HG02981 (cell line): ENCODE data around the gene PTPRN2.
"Not testable (repeated sequence)": the region's sequence is repeated elsewhere in the genome, so short reads cannot be mapped to it uniquely, and the experiment has no call there.

ENCODE experiments used
- ATAC-seq: cut with Tn5 transposase; IDR thresholded peaks from one replicate; pipeline ENCODE4 v1.9.1; 2021; ENCODE audit warnings: mild to moderate bottlenecking, moderate library complexity; ENCODE audit not compliant: unreplicated experiment

PTPRN2 gene

DNA sequence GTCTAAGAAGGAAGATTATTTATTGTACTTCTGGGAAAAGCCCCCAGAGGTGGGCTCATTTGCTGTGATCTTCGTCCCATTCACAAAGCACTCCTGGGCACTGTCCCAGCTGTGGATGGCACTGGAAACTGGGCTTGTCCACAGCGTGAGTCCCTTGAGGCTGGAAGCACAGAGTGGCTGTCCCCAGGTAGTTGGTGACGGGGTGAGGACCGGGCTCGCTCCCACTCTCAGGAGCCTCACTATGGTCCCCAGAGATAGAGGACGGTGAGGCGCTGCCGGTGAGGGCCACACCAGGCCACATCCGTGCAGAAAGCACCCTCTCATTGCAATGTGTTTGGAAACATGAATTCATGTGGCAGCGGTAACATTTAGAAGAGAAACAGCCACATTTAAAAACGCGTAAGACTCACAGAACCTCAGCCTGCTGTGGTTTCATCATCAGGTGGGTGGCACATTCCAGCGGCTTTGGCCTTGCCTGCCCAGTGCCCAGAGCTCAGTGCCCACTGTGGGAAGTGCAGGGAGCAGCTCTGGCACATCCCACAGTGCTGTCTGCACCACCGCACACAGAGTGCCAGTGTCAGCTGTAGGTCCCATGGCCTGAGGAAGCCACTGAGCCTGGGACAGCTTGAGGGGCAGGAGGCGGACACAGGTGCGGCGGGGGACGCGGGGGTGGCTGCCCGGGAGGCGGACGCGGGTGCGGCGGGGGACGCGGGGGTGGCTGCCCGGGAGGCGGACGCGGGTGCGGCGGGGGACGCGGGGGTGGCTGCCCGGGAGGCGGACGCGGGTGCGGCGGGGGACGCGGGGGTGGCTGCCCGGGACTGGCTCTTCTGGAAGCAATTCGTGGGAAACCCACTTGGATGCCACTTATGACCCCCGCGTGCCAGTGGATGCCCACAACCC, 801.0 kb downstream of the PTPRN2 start:
- no peak for ATAC-seq

DNA sequence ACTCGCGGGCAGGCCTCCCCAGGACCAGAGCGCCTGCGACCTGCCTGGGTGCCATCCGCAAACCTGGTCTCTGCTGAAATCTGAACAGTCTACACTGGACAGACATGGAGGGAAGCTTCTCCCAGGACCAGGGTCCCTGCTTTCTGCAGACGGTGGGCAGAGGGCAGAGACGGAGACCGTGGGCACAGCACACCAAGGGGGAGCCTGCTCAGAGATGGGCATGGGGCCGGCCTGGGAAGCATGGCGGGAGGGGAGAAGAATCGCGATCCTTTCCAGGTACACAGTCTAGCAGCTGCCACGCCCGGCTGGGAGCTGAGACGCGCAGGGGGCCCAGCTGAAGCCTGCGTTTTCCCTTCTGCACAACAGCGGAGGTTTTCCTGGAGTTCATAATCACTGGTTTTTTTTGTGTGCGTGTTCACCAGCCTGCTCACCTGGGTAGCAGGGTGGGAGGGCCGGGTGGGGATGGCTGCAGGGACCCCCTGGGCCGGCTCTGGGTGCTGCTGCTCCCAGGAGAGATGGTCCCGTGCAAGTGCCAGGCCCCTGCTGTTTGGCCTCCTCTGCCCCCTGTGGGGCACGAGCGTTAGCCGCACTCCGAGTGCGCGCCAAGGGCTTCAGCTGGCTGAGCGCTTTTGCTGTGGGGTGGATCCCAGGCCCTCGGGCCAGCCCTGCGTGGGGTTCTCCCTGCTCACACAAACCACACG, 802.0 kb downstream of the PTPRN2 start:
- no peak for ATAC-seq

DNA sequence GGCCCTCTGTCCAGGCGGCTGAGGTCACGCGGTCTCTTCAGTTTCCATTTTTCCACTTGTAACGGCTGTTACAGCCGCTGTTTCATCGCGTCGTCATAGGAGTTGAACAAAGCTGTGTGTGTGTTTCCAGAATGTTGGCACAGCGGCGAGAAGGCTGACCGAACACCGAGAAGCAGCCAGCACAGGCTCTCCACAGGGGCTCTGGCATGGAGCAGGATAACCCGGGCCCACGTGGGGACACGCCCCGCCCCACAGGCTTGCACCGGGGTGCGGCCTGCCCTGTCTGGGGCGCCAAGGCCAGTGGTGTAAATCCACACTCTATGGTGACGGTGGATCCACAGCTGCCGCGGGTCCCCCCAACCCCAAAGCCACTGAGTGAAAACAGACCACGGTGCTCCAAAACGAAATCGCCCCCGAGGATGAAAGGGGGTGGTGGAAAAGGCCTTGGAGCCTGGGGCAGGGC, 802.6 kb downstream of the PTPRN2 start:
- no peak for ATAC-seq

DNA sequence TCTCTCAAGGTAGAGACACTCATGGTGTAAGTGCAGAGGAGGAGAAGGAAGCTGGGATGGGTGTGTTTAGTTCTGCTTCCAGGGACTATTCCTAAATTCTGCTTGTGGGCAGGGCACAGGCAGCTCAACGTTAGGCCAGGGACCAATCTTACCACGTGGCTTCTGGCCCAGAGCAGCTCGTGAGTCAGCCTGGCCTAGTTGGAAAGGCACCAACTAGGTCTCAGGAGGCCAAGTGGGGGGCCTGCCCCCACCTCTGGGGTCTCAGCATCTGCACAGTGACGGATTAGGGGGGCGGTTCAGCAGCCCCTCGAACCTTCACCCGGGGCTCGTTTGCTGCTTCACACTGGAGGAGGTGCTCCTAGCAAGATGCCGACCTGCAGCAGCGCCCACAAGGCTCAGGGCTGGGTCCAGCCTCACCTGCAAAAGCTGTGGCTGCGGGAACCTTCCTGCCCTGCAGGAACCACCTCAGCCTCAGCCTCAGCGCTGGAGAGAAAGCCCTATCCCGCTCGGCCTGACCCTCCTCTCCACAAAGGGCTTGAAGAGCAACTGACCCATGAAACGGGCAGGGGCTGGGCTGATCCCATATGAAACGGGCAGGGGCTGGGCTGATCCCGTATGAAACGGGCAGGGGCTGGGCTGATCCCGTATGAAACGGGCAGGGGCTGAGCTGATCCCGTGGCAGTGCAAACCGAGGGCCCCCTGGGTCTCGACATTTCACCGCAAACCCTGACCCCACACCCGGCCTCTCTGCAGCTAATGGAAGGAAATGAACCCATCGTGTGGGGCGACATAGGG, 803.4 kb downstream of the PTPRN2 start:
- ATAC-seq, result no peak

DNA sequence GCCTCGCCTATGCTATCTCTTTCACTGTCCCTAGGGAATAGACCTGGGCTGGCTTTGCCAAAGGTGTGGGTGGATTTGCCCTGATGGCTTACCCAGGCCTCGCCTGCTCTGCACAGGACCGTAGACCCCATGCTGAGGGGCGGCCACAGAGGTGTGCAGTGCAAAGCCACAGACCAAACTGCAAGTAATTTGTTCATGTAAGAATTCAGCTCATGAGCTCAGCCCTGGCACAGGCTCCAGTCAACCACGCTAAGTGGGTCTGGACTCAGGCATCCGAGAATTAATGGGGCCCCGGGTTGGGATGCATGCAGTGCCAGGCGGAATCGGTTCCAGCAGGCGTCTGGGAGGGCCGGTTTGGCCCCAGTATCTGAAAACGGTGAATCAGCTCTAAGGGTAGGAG, 805.6 kb downstream of the PTPRN2 start:
- no peak for ATAC-seq

DNA sequence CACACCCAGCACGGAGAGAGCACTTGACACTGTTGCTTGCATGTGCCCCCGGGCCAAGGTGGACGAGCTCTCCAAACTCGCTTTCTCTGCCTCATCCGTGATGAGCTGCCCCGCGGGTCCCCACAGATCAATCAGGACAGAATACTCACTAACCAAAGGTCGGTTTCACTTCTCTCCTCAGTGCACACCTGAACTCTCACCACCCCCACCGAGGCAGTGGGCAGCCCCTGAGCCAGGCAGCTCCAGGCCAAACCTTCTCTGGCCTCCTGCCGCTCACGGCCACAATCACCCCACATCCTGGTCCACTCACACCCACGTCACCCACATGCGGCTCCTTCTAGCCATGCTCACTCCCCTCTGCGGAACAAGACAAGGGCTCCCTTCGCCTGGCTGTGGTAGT, 806.9 kb downstream of the PTPRN2 start:
- ATAC-seq, result no peak

DNA sequence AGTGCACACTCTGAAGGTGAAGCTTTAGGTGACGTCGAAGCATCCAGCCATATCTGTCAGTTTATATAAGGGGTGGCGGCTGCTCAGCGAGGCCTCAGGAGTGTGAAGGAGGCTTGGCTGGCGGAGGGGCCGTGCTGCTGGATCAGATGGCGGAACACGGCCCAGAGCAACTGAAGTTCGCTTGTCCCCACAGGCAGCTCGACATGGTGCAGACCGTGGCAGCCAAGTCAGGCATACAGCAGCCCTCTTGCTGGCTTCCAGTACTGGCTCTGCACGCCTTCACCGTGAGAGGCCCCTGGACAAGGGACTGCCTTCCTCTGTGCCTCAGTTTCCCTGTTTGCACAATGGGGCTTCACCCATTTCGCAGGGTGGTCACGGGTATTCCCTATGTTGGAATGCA, 807.3 kb downstream of the PTPRN2 start:
- no peak for ATAC-seq

DNA sequence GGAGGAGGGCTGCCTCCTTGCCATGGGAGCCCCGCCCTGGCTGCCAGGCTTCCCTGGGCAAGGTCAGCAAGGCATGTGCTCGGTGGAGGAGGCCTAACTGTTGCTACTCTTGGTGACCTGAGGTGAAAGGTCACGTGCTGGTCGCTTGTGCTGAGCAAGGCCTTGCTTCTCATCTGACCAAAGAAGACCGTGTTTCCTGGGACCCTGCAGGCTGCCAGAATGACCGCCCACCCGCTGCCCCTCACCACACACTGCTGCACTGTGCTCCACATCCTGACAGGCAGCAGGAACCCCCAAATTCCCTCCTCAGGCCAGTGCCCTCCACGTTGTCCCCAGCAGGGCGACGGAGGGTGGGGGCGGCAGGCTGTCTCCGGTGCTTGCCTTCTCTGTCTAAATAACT, 808.4 kb downstream of the PTPRN2 start:
- ATAC-seq, result no peak

DNA sequence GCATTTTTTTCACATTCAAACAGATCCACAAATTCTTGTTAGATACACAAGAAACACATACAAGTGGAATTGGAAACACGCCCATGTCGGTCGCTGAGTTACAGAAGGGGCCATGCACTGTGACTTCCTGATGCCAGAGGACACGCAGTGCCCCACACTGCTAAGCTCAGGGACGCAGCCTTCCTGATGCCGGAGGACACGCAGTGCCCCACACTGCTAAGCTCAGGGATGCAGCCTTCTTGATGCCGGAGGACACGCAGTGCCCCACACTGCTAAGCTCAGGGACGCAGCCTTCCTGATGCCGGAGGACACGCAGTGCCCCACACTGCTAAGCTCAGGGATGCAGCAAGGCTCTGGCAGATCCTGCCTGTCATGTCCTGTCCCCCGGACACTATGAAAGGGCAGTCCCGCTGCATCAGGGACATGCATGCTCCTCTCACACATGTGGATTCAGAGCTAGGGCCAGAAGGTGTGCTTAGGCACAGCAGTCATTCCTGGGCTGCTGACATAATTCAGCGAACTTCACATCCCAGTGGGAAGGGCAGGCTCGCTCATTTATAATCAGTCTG, 810.3 kb downstream of the PTPRN2 start:
- not testable (repeated sequence) for ATAC-seq

DNA sequence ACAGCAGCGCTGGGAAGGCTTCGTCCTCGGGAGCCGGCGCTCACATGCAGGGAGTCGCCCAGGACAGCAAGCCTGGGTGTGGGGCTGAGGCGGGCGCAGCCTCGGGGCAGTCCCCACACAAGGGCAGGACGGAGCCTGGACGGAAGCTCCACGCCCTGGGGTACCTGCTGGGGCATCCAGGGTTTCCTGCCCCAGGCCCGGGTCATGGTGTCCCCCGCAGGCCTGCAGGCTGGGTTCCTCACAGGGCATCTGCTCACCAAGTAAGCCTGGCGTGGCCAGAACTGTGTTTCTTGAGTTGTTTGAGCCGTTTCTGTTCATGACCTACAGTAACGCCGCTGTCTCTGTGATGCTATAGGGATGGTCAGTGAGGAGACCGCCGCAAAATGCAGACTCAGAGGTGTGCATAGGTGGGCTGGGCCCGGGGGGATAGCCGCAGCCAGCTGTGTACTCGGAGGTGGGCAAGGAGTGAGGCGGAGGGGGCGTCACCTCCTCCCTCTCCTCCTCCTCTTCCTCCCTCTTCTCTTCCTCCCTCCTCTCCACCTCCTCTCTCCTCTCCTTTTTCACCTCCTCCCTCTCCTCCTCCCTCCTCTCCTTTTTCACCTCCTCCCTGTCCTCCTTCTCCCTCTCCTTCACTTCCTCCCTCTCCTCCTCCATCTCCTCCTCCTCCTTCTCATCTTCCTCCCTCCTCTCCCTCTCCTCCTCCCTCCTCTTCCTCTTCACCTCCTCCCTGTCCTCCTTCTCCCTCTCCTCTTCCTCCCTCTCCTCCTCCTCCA, 811.9 kb downstream of the PTPRN2 start:
- no peak for ATAC-seq

DNA sequence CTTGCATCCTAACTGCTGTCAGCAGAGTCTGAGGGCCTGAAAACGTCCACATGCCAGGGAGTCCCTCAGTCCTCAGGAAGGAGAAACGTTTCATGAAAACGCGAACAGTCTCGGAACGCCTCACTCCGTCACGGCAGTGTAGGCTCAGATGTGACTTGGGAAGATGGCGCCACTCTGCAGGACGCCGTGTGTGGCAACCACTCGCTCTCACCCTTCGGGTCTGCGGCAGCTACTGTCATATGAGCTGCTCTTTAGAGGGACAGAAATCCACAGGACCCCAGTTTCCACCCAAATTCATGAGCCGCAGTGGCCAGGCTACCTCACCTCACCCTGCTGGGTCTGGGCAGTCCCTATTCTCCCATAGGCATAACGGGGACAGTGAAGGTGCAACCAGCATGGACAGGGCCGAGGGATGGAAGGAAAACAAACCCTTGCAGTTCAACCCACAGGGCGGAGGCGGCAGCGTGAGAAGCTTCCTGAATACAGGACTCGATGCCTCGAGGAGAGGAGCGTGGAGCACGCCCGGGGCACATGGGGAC, 812.5 kb downstream of the PTPRN2 start:
- no peak for ATAC-seq

DNA sequence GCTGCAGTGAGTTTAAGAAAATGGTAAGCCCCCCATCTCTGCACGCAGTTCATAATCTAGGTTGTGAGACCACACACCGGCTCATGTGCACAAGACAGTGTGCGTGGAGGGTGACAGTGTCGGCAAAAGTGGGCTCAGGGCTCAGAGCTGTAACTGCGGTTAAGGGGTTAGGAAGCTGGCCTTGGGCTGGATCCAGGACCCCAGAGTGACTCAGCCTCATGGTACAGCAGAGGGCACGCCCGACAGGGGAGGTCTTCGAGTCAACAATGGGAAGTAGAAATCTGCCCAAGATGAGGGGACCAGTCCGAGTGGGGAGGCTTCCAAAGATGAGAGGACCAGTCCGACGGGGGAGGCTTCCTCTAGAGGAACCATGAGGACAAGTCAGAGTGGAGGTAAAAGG, 813.1 kb downstream of the PTPRN2 start:
- no peak for ATAC-seq

DNA sequence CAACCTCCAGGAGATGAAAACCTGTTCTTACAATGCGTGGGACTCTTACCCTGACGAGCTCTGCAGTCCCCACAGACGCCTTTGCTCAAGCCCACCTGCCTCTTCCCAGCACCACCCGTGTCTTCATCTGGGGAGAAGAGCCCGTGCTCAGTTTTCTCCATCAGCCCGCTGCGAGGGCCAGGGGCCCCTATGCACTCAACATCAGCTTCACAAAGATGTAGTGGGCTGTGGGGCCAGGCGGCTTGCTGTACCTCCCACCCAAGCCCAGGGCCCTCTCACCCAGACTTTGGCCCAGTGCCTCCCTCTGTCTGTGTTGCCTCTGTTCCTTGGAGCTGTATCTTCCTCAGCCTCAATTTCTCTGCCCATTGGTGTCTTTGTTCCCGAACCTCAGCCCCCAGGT, 814.3 kb downstream of the PTPRN2 start:
- no peak for ATAC-seq

DNA sequence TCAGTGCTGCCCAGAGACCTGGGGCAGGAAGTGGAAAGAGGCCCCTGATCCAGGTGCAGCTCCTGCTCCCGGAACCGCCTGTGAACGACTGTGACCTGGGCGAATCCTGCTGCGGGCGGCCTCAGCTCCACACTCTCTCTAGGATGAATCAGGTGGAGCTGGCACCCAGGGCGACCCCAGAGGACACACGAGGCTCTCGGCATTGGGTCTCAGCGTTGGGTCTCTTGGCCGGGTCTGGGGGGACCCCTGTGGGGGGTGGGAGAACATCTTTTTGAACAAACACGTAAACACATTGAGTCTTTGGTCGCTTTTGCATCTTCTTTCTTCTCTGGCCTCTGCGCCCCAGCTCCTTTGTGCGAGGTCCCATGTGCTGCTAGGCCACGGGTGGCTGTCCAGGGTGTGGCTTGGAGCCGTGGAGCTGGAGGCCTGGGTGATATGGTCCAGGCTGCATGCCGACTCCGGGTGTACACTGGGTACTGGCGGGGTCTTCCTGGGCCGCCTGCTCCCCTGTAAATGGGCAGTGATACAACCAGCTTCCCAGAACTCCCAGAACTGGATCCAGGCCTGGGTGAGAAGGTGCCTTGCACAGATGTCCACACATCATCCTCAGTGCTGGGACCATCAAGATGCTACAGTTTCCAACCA, 815.0 kb downstream of the PTPRN2 start:
- no peak for ATAC-seq

DNA sequence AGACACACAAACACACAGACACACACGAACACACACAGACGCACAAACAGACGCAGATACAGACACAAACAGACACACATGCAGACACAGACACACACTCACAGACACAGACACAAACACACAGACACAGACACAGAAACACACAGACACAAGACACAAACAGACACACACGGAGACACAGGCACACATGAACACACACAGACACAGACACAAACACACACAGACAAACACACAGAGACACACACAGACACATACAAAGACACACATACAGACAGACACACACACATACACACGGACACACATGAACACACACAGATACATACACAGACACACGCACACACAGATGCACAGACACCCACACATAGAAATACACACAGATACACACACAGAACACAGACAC, 815.9 kb downstream of the PTPRN2 start:
- ATAC-seq, result no peak

DNA sequence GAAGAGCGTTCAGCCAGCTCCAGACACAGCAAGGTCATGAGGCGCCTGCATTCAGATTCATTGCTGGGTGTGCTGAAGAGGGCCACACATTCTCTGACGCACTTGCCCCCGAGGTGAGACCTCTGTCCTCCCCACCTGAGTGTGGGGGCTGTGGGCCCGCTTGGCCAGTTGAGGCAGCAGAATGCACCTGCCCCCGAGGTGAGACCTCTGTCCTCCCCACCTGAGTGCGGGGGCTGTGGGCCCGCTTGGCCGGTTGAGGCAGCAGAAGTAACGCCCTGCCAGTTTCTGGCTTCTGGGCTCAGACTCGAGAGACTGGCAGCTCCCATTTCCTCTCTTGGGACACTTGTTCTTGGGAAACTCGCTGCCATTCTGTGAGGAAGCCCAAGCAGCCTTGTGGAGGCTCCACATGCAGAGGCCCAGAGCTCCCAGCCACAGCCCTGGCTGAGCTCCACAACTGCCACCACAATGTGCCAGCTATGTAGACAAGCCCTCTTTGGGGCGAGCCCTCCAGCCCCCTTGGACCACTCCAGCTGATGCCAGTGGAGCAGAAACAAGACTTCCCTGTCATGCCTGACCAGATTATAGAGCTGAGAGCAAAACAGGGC, 816.8 kb downstream of the PTPRN2 start:
- no peak for ATAC-seq

DNA sequence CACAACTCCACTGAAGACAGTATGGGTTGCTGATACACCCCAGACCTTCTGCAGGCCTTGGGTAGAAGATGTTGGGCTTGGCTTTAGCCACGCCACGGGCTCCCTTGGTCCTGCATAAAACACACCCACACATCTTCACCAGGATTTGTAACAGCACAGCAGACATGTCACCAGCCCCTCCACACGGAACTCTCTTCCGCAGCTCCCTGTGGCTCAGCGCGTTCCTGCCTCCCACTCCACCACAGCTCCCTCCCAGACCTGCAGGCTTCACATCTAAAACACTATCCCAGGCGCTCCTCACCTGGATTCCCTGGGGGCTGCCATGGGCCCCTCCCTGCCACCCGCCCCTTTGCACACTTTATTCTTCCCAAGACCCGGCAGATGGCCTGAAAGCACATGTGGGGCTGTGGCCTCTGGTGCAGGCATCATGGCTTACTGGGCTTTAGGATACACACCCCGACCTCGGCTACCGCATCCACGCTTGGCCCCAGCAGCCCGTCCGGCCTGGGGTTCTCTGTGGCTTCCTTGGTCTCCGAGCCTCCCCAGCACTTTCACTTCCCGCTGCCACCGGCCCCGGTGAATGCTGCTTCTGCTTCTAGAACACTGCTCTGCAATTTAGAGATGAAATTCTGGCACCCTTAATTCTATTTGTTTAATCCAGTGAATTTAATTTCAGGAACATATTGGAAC, 818.0 kb downstream of the PTPRN2 start:
- no peak for ATAC-seq

DNA sequence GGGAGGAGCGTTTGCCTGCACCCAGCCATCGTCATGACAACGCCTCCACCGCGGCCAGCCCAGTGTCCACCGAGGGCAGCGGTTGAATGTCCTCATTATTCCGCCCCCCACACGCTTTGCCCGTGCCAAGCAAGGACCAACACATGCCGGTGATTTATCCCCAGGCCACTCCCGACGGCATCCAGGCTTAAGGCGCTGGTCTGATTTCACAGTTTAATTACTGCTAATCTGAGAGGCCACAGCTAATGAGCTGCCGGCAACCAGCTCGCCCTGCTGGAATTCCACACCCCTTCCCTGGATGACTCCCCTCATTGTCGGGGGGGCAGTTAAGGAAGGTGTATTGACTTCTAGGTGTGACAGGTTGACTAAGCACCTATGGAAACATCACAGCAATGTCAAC, 818.5 kb downstream of the PTPRN2 start:
- ATAC-seq, result no peak

DNA sequence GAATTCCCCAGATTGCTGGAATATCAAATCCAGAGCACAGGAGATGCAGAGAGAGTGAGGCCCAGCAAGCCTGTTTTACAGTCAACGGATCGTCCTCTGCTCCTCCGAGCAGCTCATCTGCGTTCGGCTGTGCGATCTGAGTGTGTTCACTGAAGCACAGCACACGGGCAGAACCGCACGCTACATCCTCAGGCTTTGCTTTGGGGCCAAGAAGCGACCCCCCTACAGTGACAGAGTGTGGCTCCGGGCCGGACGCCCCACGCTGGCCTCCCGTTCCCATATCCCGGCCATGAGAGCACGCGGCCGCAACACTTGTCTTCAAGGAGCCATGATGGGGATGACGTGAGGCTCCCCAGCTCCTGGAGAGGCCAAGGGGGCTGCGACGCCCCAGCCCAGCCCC, 819.4 kb downstream of the PTPRN2 start:
- ATAC-seq, result no peak
